ENCODE results near the gene A1CF.
"Not testable (repeated sequence)": the region's sequence is repeated elsewhere in the genome, so short reads cannot be mapped to it uniquely, and the experiment has no call there.

A1CF gene, protein sequence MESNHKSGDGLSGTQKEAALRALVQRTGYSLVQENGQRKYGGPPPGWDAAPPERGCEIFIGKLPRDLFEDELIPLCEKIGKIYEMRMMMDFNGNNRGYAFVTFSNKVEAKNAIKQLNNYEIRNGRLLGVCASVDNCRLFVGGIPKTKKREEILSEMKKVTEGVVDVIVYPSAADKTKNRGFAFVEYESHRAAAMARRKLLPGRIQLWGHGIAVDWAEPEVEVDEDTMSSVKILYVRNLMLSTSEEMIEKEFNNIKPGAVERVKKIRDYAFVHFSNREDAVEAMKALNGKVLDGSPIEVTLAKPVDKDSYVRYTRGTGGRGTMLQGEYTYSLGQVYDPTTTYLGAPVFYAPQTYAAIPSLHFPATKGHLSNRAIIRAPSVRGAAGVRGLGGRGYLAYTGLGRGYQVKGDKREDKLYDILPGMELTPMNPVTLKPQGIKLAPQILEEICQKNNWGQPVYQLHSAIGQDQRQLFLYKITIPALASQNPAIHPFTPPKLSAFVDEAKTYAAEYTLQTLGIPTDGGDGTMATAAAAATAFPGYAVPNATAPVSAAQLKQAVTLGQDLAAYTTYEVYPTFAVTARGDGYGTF

DNA sequence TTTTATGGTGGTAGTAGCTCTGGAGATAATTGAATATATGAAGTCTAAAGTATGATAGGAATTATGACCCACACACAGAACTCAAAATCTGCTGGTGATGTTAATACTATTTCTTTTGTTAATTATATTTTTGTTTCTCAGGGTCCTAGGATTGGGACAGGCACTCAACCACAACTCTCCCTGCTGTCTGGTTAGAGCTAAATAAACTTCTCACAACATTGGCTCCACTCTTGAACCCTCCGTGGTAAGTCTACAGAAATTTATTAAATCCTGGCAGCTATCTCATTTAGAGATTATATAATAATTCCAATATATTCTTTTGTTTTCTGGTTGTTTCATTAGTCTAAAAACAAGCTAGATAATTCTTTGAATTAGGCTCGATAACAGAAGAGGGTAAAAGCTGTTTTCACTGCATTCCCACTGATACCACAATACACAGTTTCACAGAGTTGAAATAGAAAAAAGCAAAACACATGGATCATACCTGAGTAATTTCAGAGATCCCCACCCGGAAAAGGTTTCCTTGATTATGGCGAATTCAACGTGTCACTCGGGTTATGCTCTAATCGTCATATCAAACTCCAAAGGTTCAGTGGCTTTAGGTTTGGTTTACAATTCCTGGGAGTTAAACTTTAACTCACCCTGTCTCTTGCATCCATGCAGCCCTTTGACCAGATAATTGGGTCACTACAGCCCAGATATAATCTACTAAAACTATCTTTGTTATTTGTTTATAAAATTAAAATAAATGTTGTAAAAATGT, at the start of gene A1CF:
TSS of gene A1CF (minus strand) at position 531 of the 763 bp plus-strand sequence. CDS start 25,687 bp downstream, outside the sequence.
- H3K4me3 ChIP-seq (ENCODE audit: low read depth, low read length), result no peak within 1 kb of the TSS
- DNase-seq (ENCODE audit: low read depth), result no peak

DNA sequence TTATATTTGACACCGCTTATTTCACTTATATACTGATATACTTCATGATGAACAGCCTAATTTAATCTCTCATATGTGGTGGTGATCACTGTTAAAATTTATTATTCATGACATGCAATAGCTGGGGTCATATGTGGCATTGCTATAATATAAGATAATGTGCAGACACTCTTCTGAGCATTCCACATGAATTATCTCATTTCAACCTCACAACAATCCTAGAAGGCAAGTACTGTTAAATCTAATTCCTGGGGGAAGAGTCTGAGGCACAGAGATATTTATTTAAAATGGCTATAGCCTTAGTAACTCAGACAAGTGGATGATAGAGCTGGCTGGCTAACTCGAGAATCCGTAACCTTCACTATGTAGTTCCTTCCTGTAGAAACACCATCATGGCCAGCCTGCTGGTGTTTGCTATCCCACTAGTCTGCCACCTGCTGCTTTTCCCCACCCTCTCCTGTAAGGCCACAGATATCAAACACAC, 46.6 kb upstream of the A1CF start:
- H3K4me3 ChIP-seq (ENCODE audit: low read depth, low read length), result no peak overlapping the region
- no peak for DNase-seq (ENCODE audit: low read depth)

DNA sequence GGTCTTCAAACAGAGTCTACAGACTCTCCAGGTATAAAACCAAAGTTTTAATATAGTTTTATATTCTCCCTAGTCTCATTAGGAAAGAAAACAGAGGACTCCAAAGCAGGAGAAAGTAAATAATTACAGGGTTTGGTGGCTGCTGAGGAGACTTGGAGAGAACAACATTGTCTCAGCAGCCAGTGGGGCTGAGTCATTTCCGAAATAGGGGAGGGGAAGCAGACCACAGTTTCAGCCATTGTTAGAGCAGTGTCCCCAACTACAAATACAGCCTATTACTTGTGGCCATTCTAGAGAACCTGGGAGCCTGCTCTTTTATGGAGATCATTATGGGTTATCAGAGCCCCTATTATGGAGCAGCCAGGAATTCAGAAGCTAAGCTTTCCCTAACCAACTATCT, 44.2 kb upstream of the A1CF start:
- no peak overlapping the region for H3K4me3 ChIP-seq (ENCODE audit: low read depth, low read length)
- no peak for DNase-seq (ENCODE audit: low read depth)

DNA sequence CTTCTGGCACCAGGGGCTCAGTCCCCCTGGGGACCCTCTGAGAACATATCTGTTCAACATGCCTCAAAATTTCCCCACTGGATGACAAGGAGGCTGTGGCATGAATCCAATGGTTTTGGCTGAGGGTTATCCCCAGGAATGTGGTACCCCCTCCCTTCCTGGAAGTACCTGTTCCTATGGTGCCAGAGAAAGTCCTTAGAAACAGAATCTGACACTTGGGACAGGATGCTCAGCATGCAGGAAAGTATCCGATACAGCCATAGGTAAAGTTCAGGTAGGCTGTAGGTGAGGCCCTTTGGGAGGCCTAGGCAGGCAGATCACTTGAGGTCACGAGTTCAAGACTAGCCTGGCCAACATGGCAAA, 42.7 kb upstream of the A1CF start:
- DNase-seq (ENCODE audit: low read depth), result no peak
- no peak overlapping the region for H3K4me3 ChIP-seq (ENCODE audit: low read depth, low read length)

DNA sequence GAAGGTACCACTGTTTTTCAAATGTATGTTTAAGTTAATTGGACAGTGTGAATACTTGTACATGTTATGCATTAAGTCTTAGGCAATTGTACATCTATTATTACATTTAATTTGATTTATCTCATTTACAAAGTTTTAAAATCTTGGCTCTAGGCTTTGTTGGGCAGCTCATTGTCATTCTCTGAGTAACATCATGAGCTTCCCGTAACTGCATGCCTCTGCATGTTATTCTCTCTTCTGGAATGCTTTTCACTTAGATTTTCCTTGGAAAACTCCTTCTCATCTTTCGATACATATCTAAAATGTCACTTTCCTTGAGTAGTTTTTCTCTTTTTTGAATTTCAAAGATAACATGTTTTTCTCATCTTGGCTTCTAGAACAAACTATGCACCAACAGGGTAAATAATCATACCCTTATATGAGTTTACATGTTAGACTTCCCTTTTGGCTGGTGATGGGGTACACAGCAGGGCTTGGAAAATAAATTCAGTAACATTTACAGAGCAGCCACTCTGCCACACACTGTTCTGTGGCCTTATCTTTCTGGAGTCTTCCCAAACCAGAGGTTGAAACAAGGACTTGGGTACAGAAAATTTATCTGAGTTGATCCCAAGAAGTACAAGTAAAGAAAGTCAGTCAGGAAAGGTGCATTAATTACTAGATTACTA, 42.2 kb upstream of the A1CF start:
- no peak for DNase-seq (ENCODE audit: low read depth)
- H3K4me3 ChIP-seq (ENCODE audit: low read depth, low read length), result no peak overlapping the region

DNA sequence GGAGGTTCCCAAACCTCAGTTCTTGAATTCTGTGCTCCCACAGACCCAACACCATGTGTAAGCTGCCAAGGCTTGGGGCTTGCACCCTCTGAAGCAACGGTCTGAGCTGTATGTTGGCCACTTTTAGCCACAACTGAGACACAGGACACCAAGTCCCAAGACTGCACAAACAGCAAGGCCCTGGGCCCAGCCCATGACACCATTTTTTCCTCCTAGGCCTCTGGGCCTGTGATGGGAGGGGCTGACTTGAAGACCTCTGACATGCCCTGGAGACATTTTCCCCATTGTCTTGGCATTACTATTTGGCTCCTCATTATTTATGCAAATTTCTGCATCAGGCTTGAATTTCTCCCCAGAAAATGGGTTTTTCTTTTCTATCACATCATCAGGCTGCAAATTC, 38.0 kb upstream of the A1CF start:
- not testable (repeated sequence) for DNase-seq (ENCODE audit: low read depth); H3K4me3 ChIP-seq (ENCODE audit: low read depth, low read length)

DNA sequence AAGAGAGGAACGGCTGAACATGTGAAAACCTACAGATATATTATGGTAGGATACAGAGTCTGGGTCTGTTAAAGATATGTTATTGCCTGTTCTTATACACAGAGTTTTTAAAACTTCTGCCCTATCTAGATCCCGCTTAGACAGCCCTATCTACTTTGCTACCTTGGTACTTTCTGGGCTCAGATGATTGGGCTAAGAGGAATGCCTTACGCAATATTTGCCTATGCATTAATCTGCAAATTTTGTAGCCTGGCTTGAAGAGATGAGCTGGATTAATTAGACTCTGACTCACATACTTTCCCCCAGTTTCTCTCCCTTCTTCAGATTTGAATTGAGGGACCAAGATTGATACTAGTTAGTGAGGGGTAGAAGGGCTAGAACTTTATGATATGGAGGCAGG, 33.6 kb upstream of the A1CF start:
- no peak overlapping the region for H3K4me3 ChIP-seq (ENCODE audit: low read depth, low read length)
- no peak for DNase-seq (ENCODE audit: low read depth)

DNA sequence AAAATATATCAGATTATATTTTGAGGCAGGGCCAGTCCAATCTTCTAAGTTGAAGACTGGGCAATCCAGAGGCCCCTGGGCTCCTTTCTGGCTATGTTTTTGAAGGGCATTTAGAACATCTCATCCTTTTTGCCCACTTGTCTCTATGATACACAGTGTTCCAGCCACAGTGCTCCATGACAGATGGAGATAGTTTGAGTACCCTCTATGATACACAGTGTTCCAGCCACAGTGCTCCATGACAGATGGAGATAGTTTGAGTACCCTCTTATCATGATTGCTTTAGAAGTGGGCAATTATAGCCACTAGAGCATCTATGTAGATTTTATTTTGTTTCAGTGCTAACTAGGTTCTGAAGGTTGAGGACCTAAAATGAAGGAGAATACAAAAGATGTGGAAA, 33.1 kb upstream of the A1CF start:
- no peak for DNase-seq (ENCODE audit: low read depth)
- no peak overlapping the region for H3K4me3 ChIP-seq (ENCODE audit: low read depth, low read length)

DNA sequence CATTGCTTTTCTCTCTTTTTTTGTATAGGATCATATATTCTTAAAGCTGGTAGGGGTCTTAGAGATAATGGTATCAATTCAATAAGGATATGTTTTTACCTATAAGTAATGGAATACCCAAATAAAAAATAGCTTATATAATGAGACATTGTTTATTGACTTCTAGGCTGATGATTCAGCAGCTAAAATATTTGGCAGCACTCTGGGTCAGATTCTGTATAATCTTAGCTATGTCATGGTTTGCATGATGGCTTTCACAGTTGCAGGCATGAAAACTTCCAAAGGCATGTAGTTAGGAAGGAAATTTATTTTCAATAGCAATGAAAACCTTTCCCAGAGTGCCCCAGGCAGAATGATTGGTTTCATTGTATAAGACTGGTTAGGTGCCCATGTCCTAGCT, 32.1 kb upstream of the A1CF start:
- DNase-seq (ENCODE audit: low read depth), result peak; percentile 25
- no peak overlapping the region for H3K4me3 ChIP-seq (ENCODE audit: low read depth, low read length)

DNA sequence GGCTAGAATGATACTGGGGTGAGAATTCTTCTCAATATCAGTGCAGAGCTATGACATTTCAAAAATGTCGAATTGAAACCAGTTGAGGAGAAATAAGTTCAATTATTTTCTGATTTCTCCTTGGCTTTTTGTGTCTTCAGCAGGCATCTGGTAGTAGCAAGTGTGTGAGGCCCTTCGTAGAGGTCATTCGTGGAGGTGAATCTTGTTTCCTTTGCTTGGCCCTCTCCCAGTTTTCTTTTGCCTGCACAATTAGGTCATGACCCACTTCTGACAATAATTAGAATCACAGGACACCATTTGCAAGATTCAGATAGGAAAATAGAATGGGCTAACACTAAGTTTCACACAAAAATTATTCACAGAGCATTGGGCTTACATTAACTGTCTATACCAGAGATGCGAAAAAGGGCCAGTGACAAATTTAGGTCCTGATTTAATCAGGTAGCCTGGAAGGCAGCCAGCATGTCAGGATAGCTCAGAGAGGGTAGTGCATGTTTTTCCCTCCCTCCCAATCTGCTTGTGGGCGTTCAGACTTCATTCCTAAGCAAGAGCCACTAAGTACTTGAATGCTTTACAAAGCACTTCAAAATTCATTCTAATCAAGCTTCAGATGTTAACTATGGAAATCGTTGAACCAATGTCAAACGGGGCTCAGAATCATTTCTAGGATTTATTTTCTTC, 24.0 kb upstream of the A1CF start:
- H3K4me3 ChIP-seq (ENCODE audit: low read depth, low read length), result no peak overlapping the region
- DNase-seq (ENCODE audit: low read depth), result no peak

DNA sequence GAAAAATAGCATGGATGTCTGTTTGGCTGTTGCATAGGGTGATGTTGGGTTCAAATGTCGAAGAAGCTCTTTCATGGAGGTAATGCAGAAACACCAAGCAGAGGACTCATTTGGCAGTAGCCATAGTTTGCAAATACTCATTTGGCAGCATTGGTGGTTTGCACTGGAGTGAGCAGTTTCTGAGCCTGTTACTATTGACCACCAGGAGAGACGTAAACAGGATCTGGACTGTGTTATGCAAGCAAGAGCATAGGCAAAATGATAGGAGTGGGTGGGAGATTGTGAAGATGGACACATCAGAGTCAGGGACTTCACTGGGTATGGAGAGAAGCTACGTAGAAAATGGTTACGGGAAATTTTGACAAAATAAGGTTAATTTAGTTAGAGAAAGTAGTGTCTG, 22.9 kb upstream of the A1CF start:
- DNase-seq (ENCODE audit: low read depth), result no peak
- H3K4me3 ChIP-seq (ENCODE audit: low read depth, low read length), result no peak overlapping the region

DNA sequence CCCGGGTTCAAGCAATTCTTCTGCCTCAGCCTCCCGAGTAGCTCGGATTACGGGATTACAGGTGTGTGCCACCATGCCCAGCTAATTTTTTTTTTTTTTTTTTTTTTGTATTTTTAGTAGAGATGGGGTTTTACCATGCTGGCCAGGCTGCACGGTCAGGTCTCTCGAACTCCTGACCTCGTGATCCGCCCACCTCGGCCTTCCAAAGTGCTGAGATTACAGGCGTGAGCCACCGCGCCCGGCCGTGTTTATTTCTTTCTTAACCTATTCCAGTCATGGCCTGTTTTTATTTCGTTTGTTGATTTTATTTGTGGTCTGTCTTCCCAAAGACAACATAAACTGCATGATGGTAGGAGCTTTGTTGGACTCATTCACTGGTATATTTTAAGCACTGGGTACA, 20.4 kb upstream of the A1CF start:
- DNase-seq (ENCODE audit: low read depth); H3K4me3 ChIP-seq (ENCODE audit: low read depth, low read length): not testable (repeated sequence)

DNA sequence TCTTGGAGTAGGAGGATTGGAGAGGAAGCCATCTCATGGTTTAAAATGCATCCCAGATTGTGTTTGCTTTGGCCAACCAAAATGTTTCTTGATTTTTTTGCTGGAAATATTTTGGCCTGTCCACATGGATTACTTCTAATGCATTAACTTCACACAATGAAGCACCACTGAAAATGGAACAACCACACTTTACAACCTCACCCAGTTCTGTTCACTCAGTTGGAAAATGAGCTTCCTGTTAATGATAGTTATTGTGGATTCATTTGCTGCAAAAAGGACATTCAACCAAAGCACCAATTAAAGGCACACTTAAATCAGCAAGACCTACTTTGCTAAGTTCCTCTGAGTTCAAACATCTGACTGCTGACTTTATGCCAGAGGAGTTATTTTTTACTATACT, 11.3 kb upstream of the A1CF start:
- no peak for DNase-seq (ENCODE audit: low read depth)
- H3K4me3 ChIP-seq (ENCODE audit: low read depth, low read length), result no peak overlapping the region

DNA sequence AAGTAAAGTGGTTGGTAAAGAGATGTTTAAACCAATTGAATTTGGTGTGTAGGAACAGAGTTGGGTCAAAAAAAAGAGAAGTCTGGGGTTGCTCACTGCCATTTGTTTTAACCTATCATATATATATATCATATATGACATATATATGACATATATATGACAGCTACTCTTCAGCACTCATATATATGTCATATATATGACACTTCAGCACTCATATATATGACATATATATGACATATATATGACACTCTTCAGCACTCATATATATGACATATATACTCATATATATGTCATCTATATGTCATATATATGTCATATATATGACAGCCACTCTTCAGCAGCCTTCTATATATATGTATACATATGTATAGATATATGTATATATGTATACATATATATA, 8.9 kb upstream of the A1CF start:
- H3K4me3 ChIP-seq (ENCODE audit: low read depth, low read length), result no peak overlapping the region
- no peak for DNase-seq (ENCODE audit: low read depth)

DNA sequence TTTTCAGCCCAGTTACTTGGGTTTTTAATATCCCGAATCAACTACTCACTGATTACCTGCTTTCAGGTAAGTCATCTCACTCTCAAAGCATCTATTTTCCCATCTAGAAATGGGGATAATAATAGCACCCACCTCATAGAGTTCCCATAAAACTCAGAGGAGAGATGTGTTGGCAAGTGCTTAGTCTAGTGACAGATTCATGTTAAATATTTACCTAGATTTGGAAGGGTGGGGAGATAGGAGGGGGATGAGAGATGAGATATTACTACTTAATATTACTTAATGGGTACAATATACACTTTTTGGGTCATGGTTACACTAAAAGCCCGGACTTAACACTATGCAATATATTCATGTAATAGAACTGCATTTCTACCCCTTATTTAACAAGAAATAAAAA, 7.0 kb upstream of the A1CF start:
- no peak for DNase-seq (ENCODE audit: low read depth)
- no peak overlapping the region for H3K4me3 ChIP-seq (ENCODE audit: low read depth, low read length)

DNA sequence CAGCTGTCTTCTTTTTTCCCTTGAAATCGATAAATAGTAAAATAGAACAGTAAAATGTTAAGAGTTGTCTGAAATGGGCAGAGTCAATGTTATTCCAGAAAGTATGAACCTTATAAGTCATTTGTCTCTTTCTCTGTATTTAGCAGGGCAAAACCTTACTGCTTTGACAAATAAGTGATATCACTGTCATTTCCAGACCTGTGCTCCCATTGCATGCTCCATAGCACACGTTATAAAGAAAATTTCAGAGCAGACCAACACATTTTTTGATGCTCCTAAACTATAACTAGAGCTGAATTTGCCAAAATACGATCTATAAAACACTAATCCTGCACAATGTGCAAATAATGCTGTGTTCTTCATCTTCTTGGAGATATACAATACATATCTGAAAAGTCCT, 1.1 kb downstream of the A1CF start:
- no peak for DNase-seq (ENCODE audit: low read depth)
- H3K4me3 ChIP-seq (ENCODE audit: low read depth, low read length), result no peak overlapping the region

DNA sequence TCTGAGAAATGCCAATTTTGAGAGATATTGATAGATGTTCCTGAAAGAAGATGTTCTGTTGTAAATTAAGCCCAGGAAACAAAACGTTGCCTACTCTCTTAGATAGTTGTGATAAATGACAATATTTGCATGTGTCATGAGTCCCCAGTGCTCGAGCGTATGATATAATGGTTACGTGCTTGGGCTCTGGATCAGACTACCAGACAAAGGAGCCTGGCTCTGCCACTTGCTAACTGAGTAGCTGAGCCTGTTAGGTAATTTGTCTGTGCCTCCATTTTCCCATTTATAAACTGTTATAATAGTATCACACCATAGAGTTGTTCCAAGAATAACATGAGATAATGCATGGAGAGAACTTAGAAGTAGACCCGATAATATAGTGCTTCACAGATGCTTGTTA, 1.8 kb downstream of the A1CF start:
- DNase-seq (ENCODE audit: low read depth), result no peak
- H3K4me3 ChIP-seq (ENCODE audit: low read depth, low read length), result no peak overlapping the region

DNA sequence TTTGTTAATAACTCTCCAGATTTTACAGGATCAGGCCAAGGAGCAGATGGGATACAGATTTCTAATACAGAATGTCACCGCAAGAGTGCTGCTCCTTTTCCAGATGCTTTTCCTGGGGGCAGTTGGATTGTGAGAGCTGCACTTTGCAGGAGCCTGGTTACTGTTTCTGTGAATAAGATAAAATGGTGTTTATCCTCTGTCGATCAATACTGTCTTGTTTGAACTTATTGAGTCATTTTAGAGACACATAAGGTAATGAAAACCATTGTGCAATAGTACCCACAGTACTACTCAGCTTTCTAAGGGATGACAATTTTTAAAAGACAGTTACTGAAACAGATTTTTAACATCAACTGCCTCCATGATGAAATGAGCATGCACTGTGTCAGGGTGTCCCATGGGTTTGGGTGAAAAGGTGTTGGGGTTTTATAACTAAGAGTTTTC, 2.9 kb downstream of the A1CF start:
- no peak overlapping the region for H3K4me3 ChIP-seq (ENCODE audit: low read depth, low read length)
- DNase-seq (ENCODE audit: low read depth), result no peak

DNA sequence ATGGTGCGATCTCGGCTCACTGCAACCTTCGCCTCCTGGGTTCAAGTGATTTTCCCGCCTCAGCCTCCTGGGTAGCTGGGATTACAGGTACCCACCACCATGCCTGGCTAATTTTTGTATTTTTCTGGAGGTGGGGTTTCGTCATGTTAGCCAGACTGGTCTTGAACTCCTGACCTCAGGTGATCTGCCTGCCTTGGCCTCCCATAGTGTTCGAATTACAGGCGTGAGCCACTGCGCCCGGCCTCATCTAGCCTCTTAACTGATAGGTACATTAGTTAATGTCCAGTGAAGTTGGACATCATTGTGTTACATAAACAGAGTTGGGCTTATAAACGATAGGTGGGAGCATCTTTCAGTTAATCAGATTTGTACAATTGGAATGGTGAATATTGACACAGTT, 4.4 kb downstream of the A1CF start:
- DNase-seq (ENCODE audit: low read depth); H3K4me3 ChIP-seq (ENCODE audit: low read depth, low read length): not testable (repeated sequence)
